Vagina (tissue), 2 donors: ENCODE measurements around the gene VPS51.

Source experiments
- POLR2A ChIP-seq, 2 donors: fragments of 450-650 bp; IDR thresholded peaks; one replicate each; pipeline ENCODE4 v1.6.1; 2017; ENCODE audit warnings: antibody characterized with exemption in 2 of 2, mild to moderate bottlenecking in 2 of 2, moderate library complexity in 2 of 2
- POLR2AphosphoS5 ChIP-seq, 2 donors: sonication (generic); formaldehyde crosslinking; IDR thresholded peaks; one replicate each; pipeline ENCODE4 v1.9.0; 2017; ENCODE audit warnings: antibody characterized with exemption in 2 of 2, mild to moderate bottlenecking in 2 of 2, low read depth in 1 of 2; ENCODE audit not compliant: insufficient read depth in 1 of 2
- TF ChIP-seq, protein P1 (sequence below), 3 experiments: fragments of 450-650 bp in 2 of 3; fragments of 200-600 bp in 1 of 3; sonication (generic) in 1 of 3; IDR thresholded peaks; one replicate each; pipeline ENCODE4 v1.5.1; 2017 to 2019; ENCODE audit warnings: antibody characterized with exemption in 3 of 3, mild to moderate bottlenecking in 2 of 3, moderate library complexity in 2 of 3

DNA sequence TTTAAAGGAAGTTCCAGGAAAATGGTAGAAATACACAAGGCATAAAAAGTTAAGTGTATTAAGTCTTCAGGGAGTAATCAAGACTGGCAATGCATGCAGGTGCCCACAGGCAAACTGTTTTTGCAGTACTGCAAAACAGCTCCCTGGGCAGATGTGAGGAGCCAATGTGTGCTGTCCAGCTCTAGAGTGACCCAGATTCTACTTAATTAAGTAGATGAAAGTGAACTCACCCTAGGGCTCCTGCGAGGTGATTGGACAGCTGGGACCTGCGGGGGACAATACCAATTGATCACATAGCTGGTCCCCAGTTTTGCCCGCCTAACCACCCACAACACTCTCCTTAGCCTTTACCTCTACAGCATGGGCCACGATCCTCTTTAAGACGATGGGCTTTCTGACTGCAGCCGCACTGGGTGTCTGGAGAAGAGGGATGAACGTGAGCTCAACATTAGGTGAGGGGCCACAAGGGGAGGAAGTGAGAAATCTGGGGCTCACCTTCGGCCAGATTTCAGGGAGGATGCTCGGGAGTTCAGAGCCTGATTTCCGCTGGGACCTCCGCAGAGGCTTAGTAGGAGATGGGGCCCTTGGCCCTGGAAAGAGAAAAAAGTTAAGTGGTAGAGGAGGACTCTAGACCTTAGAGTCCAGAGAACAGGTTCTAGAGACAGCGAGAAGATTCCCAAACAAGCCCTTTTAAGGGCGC lies 12.7 kb upstream of the VPS51 start:
- TF ChIP-seq, protein P1, sequence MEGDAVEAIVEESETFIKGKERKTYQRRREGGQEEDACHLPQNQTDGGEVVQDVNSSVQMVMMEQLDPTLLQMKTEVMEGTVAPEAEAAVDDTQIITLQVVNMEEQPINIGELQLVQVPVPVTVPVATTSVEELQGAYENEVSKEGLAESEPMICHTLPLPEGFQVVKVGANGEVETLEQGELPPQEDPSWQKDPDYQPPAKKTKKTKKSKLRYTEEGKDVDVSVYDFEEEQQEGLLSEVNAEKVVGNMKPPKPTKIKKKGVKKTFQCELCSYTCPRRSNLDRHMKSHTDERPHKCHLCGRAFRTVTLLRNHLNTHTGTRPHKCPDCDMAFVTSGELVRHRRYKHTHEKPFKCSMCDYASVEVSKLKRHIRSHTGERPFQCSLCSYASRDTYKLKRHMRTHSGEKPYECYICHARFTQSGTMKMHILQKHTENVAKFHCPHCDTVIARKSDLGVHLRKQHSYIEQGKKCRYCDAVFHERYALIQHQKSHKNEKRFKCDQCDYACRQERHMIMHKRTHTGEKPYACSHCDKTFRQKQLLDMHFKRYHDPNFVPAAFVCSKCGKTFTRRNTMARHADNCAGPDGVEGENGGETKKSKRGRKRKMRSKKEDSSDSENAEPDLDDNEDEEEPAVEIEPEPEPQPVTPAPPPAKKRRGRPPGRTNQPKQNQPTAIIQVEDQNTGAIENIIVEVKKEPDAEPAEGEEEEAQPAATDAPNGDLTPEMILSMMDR (IDR thresholded peaks at IDR 0.05) = no peak
- no peak for TF ChIP-seq POLR2AphosphoS5 (IDR thresholded peaks at IDR 0.05; ENCODE audit: insufficient read depth in 1 of 2, low read depth in 1 of 2)
- no peak for TF ChIP-seq POLR2A (IDR thresholded peaks at IDR 0.05)
